GM12872 (cell line): Measurements from ENCODE around the gene ANKRD44.

Source experiments
- CTCF ChIP-seq: IDR thresholded peaks from 3 replicates; pipeline ENCODE4 v1.5.1; 2011; ENCODE audit warnings: low read depth, mild to moderate bottlenecking, low read length, moderate library complexity; ENCODE audit not compliant: insufficient read depth

ANKRD44 gene

GRCh38 chr2:196994764-196995163, 315.8 kb downstream of the ANKRD44 start:
- no peak for TF ChIP-seq CTCF

- no peak for TF ChIP-seq CTCF
Measured at GRCh38 chr2:196993617-196994016, 317.0 kb downstream of the ANKRD44 start.

- no peak for TF ChIP-seq CTCF
Measured at GRCh38 chr2:196992466-196992865, 318.1 kb downstream of the ANKRD44 start.

GRCh38 chr2:196990788-196991461, 319.7 kb downstream of the ANKRD44 start:
- TF ChIP-seq CTCF: no peak

- no peak for TF ChIP-seq CTCF
Measured at GRCh38 chr2:196990092-196990491, 320.5 kb downstream of the ANKRD44 start.

- no peak for TF ChIP-seq CTCF
Measured at GRCh38 chr2:196989496-196989895, 321.1 kb downstream of the ANKRD44 start.

- TF ChIP-seq CTCF: no peak
Measured at GRCh38 chr2:196988639-196989038, 321.9 kb downstream of the ANKRD44 start.
